GM12874 (cell line): Measurements from ENCODE around the gene KRTDAP.

Experiments used
- TF ChIP-seq, protein P1 (sequence below): IDR thresholded peaks from 2 replicates; pipeline ENCODE4 v1.5.1; 2011; ENCODE audit warnings: low read depth, mild to moderate bottlenecking, control low read depth, low read length, moderate library complexity; ENCODE audit not compliant: insufficient read depth

KRTDAP gene

DNA sequence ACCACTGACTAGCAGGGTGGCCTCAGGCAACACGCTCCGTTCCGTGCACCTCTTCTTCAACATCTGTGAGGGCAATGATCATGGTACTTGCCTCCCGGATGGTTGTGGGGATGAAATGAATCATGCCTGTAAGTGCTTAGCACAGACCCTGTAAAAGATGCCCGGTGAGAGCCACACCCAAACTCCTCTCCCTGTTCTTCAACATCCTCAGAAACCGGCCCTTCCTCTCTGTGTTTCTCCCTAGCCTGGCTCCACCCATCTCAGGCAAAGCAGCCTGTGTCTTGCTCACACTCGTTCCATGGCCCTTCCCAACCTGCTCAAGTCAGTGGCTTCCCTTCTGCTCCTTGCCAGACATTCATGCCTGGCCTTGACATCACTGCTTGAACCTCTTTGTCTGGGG is 29.0 kb upstream of the KRTDAP start:
- TF ChIP-seq, protein P1, sequence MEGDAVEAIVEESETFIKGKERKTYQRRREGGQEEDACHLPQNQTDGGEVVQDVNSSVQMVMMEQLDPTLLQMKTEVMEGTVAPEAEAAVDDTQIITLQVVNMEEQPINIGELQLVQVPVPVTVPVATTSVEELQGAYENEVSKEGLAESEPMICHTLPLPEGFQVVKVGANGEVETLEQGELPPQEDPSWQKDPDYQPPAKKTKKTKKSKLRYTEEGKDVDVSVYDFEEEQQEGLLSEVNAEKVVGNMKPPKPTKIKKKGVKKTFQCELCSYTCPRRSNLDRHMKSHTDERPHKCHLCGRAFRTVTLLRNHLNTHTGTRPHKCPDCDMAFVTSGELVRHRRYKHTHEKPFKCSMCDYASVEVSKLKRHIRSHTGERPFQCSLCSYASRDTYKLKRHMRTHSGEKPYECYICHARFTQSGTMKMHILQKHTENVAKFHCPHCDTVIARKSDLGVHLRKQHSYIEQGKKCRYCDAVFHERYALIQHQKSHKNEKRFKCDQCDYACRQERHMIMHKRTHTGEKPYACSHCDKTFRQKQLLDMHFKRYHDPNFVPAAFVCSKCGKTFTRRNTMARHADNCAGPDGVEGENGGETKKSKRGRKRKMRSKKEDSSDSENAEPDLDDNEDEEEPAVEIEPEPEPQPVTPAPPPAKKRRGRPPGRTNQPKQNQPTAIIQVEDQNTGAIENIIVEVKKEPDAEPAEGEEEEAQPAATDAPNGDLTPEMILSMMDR: no peak

DNA sequence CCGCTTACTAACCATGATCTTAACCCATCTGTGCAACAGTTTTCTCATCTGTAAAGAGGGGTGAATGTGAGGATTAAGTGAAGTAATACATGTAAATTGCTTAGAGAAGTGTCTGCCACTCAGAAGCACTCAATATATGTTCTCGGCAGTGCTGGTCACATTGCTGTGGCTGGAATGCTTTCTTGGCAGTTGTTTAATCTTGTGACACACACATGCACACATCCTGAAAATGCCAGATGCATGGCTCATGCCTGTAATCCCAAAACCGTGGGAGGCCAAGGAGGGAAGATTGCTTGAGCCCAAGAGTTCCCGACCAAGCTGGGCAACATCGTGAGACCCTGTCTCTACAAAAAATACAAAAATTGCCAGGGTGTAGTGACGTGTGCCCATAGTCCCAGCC is 28.0 kb upstream of the KRTDAP start:
- TF ChIP-seq, protein P1: no peak

DNA sequence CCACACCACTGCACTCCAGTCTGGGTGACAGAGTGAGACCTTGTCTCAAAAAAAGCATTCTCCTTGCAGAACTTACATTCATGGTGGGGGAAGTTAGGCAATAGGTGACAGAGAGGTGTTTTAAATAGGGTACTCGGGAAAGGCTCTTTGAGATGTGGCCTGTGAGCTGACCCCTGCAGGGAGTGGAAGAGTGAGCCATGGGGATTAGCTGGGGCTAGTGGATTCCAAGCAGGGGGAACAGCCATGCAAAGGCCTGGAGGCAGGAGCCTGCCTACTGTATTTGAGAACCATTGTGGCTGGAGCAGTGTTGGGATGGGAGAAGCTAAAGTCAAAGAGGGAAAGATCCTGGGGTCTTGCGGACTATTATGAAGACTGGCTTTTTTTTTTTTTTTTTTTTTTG is 27.1 kb upstream of the KRTDAP start:
- TF ChIP-seq, protein P1: no peak

DNA sequence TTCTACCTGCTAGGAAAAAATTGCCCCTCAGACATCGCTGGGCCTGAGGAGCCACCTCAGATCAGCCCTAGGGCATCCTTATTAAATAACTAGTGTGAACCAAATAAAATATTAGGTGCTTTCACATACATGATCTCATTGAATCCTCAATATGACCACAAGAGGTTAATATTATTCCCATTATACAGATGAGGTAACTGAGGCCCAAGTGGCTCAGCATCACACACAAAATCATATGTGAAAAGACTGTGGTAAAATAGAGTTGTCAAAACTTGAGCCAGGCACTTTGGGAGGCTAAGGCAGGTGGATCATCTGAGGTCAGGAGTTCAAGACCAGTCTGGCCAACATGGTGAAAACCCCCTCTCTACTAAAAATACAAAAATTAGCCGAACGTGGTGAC is 26.0 kb upstream of the KRTDAP start:
- TF ChIP-seq, protein P1: no peak

DNA sequence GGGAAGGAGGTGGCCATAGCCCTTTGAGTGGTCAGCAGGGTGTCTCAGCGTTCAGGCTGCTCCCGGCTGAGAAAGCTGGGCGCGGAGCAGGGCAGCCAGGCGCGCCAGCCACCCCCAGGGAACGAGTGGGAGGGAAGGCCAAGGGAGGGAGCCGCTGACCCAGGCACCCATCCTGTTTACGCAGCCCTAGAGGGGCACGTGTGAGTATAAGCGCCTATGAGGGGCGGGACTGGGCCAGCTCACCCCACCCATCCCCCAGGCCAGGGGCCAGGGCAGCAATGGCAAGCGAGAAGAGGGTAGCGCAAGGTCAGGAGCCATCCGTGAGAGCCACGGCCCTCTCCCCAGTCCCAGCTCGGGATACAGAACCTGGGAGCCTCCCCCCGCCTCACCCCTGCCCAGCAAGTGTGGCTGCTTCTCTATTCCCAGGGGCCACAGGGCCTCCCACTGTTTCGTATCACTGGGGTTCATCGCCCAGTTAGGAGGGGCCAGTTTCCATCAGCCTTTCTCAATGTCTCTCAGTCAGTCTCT is 24.1 kb upstream of the KRTDAP start:
- TF ChIP-seq, protein P1: no peak

DNA sequence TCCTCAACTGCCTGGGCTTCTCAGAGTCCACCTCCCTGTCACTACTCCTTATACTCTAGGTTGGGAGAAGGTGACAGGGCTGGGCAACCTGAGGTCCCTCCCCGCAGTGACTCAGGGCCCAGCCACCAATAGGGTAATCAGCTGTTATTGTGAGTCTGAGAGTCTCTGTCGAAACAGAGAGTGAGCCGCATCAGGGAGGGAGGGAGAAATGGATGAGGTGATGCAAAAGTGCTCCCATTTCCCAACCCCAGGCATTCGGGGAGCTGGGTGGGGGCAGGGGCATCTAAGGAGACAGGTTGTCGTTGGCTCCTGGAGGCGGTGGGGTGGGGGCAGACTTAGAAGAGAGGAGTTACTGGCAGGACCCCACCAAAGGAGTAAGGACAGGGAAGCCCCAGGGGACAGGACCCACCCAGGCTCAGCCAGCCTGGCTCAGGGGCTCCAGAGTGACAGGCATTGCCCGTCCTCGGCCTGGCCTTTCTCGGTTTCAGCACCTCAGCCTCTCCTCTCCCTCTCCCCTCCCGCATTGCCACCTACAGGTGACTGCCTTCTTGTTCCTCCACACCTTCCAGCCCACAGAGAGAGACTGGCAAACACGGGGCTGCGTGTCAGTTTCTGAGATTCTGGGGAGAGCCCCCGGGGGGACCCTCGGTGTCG is 23.5 kb upstream of the KRTDAP start, which contains the start of gene DMKN:
TSS of gene DMKN (minus strand) at position 22 of the 654 bp plus-strand sequence. CDS start 174 bp downstream, outside the sequence.
- TF ChIP-seq, protein P1: 0 out of 2 replicates have a peak, but pooled peaks have one; percentile 16

- TF ChIP-seq, protein P1: no peak
Observed at GRCh38 chr19:35512831-35513627, 22.8 kb upstream of the KRTDAP start.
